KMS-11 (cell line): Measurements from ENCODE around the gene CTDSP2.

ENCODE experiments used
- H2AFZ ChIP-seq: fragments of 200-600 bp; sonication (generic); 2 replicates; pipeline ENCODE4 v1.6.1; 2016; ENCODE audit warnings: antibody characterized with exemption, mixed run types, low read depth
- H3K27ac ChIP-seq: fragments of 200-600 bp; sonication (generic); 2 replicates; pipeline ENCODE4 v1.6.1; 2016; ENCODE audit warnings: mild to moderate bottlenecking, mixed run types
- H3K27me3 ChIP-seq: fragments of 200-600 bp; sonication (generic); 2 replicates; pipeline ENCODE4 v1.6.1; 2017; ENCODE audit warnings: mild to moderate bottlenecking, low read depth, mixed run types, moderate library complexity; ENCODE audit not compliant: insufficient read depth
- H3K36me3 ChIP-seq: fragments of 200-600 bp; sonication (generic); 2 replicates; pipeline ENCODE4 v1.6.1; 2017; ENCODE audit warnings: mild to moderate bottlenecking, mixed run types; ENCODE audit not compliant: insufficient read depth
- H3K4me1 ChIP-seq: fragments of 200-600 bp; sonication (generic); 2 replicates; pipeline ENCODE4 v1.6.1; 2016; ENCODE audit warnings: mild to moderate bottlenecking, low read depth, mixed run types; ENCODE audit not compliant: poor library complexity, severe bottlenecking
- H3K4me2 ChIP-seq: fragments of 200-600 bp; sonication (generic); 2 replicates; pipeline ENCODE4 v1.7.0; 2016; ENCODE audit warnings: mild to moderate bottlenecking, mixed run types
- H3K4me3 ChIP-seq: fragments of 200-600 bp; sonication (generic); IDR thresholded peaks from 2 replicates; pipeline ENCODE4 v1.6.1; 2017; ENCODE audit warnings: low read depth, low read length, mixed read lengths; ENCODE audit not compliant: insufficient read depth
- H3K79me2 ChIP-seq: fragments of 200-600 bp; sonication (generic); 2 replicates; pipeline ENCODE4 v1.6.1; 2016; ENCODE audit warnings: low read depth, mixed run types; ENCODE audit not compliant: insufficient read depth
- H3K9ac ChIP-seq: fragments of 200-600 bp; sonication (generic); 2 replicates; pipeline ENCODE4 v1.6.1; 2016; ENCODE audit warnings: mild to moderate bottlenecking, mixed run types
- H4K20me1 ChIP-seq: fragments of 200-600 bp; sonication (generic); 2 replicates; pipeline ENCODE4 v1.6.1; 2016; ENCODE audit warnings: mild to moderate bottlenecking, mixed run types; ENCODE audit not compliant: insufficient read depth
- TF ChIP-seq, protein P1 (sequence below): fragments of 200-600 bp; sonication (generic); conservative IDR thresholded peaks from 2 replicates; pipeline ENCODE4 v1.6.1; 2017; ENCODE audit warnings: low read depth, mild to moderate bottlenecking, antibody characterized with exemption, low read length, moderate library complexity, mixed read lengths

Gene CTDSP2

GRCh38 chr12:57803319-57803893, 43.1 kb downstream of the CTDSP2 start:
- H3K4me2 ChIP-seq, result no peak overlapping the region
- TF ChIP-seq, protein P1, sequence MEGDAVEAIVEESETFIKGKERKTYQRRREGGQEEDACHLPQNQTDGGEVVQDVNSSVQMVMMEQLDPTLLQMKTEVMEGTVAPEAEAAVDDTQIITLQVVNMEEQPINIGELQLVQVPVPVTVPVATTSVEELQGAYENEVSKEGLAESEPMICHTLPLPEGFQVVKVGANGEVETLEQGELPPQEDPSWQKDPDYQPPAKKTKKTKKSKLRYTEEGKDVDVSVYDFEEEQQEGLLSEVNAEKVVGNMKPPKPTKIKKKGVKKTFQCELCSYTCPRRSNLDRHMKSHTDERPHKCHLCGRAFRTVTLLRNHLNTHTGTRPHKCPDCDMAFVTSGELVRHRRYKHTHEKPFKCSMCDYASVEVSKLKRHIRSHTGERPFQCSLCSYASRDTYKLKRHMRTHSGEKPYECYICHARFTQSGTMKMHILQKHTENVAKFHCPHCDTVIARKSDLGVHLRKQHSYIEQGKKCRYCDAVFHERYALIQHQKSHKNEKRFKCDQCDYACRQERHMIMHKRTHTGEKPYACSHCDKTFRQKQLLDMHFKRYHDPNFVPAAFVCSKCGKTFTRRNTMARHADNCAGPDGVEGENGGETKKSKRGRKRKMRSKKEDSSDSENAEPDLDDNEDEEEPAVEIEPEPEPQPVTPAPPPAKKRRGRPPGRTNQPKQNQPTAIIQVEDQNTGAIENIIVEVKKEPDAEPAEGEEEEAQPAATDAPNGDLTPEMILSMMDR, result peak; percentile 100
- H3K36me3 ChIP-seq, result no peaks in the 10 kb centered on the region
- H3K27me3 ChIP-seq, result no peaks in the 10 kb centered on the region
- no peaks in the 10 kb centered on the region for H4K20me1 ChIP-seq
- peaks cover 6% of the 10 kb centered on the region for H3K4me1 ChIP-seq
- H2AFZ ChIP-seq, result no peak overlapping the region
- no peaks in the 10 kb centered on the region for H3K79me2 ChIP-seq
- H3K27ac ChIP-seq, result no peak overlapping the region
- H3K9ac ChIP-seq, result no peak overlapping the region
- no peak overlapping the region for H3K4me3 ChIP-seq

- no peak overlapping the region for H3K4me3 ChIP-seq
- no peaks in the 10 kb centered on the region for H4K20me1 ChIP-seq
- H3K9ac ChIP-seq, result no peak overlapping the region
- H3K4me2 ChIP-seq, result no peak overlapping the region
- no peaks in the 10 kb centered on the region for H3K79me2 ChIP-seq
- TF ChIP-seq, protein P1, result no peak
- H2AFZ ChIP-seq, result no peak overlapping the region
- H3K27ac ChIP-seq, result no peak overlapping the region
- no peaks in the 10 kb centered on the region for H3K36me3 ChIP-seq
- H3K27me3 ChIP-seq, result no peaks in the 10 kb centered on the region
- H3K4me1 ChIP-seq, result peaks cover 6% of the 10 kb centered on the region
Measured at GRCh38 chr12:57802607-57803006, 43.9 kb downstream of the CTDSP2 start.

- no peak overlapping the region for H3K4me3 ChIP-seq
- H3K4me2 ChIP-seq, result no peak overlapping the region
- no peaks in the 10 kb centered on the region for H4K20me1 ChIP-seq
- no peak overlapping the region for H2AFZ ChIP-seq
- H3K27me3 ChIP-seq, result no peaks in the 10 kb centered on the region
- TF ChIP-seq, protein P1, result no peak
- H3K27ac ChIP-seq, result no peak overlapping the region
- H3K79me2 ChIP-seq, result no peaks in the 10 kb centered on the region
- no peaks in the 10 kb centered on the region; the same call in 1 of the 2 replicates for H3K36me3 ChIP-seq
- H3K4me1 ChIP-seq, result peaks cover 6% of the 10 kb centered on the region
- H3K9ac ChIP-seq, result no peak overlapping the region
Measured at GRCh38 chr12:57800965-57801364, 45.6 kb downstream of the CTDSP2 start.

DNA sequence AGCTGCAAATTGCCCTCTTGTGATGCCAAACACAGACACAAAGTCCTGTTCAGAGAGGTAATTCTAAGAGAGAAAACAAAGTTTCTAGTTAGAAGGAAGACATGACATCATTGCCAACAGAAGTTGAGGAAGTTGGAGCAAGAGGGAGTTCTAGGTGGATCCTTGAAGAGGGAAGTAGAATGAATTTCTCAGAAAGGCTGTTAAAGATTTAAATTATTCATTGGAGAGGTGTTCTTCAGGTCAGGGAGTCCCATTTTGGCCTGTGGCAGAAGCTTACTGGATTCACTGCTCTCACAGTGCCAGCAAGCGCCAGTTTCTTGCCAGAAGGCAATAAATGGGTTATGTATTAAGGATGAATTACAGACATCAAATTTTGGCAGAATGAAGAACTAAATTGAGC, 48.6 kb downstream of the CTDSP2 start:
- Histone ChIP-seq H3K4me1 (no peaks in the 10 kb centered on the region), H3K79me2 (no peaks in the 10 kb centered on the region), H3K4me2 (no peak overlapping the region), H3K4me3 (no peak overlapping the region), H3K9ac (no peak overlapping the region), H3K36me3 (peaks cover 9% of the 10 kb centered on the region; the same call in 1 of the 2 replicates), H3K27me3 (no peaks in the 10 kb centered on the region), H2AFZ (no peak overlapping the region), H4K20me1 (no peaks in the 10 kb centered on the region), H3K27ac (no peak overlapping the region)
- TF ChIP-seq, protein P1, result no peak
